DMS 273 (cell line): Measurements from ENCODE around the gene UNC93A.
"Not testable (repeated sequence)": the region's sequence is repeated elsewhere in the genome, so short reads cannot be mapped to it uniquely, and the experiment has no call there.

Experiments
- DNase-seq: peaks from one replicate; lab custom pipeline; 2025; ENCODE audit not compliant: unreplicated experiment; lab: John Stamatoyannopoulos, UW

The UNC93A gene

GRCh38 chr6:167309355-167310192, 18.5 kb downstream of the UNC93A start:
- not testable (repeated sequence) for DNase-seq

DNA sequence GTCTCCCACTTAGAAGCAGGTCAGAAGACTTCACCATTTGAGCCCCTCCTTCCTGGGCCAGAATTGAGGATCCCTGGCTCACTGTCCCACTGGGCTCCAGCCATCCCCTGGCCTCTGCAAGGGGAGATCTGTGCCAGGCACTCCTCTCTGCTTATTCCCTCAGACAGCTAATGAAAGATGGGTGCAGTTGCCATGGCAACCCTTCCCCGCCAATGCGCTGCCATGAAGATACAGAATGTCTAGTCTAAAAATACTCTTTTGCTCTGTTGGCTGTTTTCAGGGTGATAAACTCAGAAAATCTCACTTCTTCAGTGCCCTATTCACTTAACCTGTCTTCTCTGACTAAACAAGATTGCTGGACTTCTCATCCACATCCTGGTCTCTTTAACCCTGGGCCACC, 20.2 kb downstream of the UNC93A start:
- DNase-seq, result peak; percentile 16

- DNase-seq, result not testable (repeated sequence)
Measured at GRCh38 chr6:167311691-167312090, 20.6 kb downstream of the UNC93A start.

- DNase-seq, result no peak
Measured at GRCh38 chr6:167314180-167314821, 23.2 kb downstream of the UNC93A start.

- no peak for DNase-seq
Measured at GRCh38 chr6:167317172-167317571, 26.1 kb downstream of the UNC93A start.

GRCh38 chr6:167318354-167318753, 27.2 kb downstream of the UNC93A start:
- not testable (repeated sequence) for DNase-seq

DNA sequence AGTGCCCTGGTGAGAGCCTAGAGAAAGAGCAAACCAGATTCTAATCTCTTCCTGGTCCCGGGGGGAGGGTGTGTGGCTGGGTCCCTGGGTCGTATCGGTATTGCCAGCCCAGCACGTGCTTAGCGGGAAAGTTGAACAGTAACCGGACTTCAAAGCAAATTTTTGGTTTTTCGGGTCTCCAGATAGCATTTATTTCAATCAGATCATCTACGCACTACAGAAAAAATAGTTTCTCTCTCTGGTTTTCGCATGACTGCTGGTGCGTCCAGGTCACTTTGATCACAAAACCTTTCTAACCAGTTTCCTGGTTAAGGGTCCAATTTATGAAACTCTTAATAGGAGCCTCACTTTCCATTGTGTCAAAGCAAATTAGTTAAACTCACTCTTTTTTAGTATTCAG, 27.7 kb downstream of the UNC93A start:
- DNase-seq, result not testable (repeated sequence)

DNA sequence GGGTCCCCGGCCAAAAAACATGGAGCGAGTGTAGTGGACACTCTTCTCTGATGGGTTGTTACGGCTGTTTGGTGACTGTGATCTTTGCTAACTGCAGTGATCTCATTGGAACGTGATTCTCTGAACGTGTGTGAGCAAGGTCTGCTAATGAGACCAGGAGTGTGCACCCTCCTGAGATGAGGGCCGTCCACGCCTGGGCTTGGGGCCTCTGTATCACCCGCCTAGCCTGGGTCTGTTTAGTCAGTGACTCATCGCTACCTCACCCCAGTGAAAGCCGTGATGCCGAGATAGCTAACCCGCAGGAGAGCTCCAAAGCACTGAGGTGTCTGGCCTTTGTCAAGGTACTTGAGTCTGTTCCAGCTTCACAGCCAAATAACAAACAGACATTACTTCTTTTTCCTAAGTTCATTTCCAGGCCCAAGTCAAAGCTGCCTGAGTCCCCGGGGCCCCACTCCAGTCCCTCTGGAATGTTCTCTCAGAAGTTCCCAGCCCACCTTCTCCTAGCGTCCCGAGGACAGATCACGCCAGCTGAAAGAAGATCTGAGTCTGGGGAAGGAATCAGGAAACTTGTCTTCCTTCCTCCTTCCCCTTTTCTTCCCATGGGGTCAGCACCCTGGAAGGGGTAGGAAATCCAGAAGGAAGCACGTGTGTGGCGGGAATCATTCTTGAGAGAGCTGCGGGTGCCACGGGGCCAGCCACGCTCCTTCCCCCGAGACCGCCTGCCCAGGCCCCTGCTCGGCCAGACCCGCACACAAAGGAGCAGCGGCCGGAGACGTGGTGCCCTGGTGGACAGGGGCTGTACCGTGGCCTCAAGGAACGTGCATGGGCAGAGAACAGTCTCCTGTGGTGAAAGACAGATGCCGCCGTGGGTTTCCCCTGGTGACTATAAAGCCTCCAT, 29.0 kb downstream of the UNC93A start:
- not testable (repeated sequence) for DNase-seq

DNA sequence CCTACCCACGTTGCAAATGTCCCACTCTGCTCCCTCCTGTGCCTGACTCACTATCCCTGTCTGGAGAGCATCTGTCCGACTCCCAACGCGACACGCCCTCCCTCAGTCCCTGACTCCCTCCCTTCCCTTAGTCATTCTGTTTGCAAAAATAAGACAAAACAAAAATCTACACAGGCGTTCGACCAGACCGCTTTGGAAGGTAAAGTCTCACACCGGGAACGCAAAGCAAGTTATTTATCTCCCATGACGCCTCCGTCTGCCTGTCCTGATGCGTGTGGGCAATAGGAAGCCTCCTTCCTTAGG, 29.6 kb downstream of the UNC93A start:
- DNase-seq, result not testable (repeated sequence)

DNA sequence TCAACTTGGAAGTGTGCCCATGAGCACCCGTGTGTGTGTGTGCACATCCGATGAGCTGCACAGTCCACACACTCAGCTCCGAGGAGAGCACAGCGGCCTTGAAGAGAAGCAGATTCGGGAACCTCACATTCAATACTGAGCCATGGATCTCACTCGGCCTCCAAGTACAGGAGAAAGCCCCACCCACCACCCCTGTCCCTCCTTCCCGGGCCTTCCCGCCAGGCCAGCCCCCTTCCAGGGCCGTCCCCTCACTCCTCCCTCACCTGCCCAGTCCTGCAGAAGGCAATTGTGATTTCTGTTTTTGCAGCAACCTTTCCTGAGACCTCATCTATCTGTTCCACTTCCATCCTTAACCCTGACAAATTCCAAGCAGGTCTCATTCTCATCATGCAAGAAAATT, 30.1 kb downstream of the UNC93A start:
- DNase-seq, result not testable (repeated sequence)

DNA sequence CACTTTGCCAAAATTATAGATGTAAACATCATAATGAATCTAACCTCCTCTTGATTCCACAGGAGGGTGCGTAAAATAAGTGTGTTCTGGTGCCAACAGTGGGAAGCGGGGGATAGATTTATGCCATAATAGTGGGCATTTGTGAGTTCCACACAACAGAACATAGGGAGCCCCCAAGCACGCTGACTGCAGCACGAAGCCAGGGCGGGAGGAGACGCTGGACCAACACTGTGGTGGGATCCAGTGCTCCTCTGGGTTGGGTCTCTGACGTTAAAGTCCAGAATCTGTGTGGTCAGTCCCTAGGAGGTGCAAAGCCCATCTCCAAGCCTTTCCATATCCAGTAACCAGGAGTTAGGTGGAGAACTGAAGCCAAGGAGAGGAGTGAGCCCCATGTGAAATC, 32.0 kb downstream of the UNC93A start:
- DNase-seq, result no peak

- no peak for DNase-seq
Measured at GRCh38 chr6:167324111-167324510, 33.0 kb downstream of the UNC93A start.

DNA sequence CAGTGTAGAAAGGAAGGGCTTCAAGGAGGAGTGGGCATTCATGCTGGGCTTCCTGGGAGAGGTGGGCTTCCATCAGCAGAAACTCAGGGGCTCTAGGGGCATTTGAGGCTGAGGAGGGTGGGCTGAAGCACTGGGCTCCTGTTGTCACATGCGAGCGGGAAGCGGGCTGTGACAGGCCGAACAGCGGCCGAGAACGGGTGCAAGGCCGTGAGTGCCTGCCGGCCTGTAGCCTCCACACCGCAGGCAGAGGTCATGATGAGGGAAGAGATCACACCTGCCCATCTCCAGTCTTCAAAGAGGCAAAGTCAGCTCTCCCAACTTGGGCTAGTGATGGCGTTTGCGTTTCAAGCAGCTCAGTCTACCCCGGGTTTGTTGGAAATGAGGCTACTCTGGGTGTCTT, 34.7 kb downstream of the UNC93A start:
- no peak for DNase-seq

- DNase-seq, result no peak
Measured at GRCh38 chr6:167327391-167327790, 36.3 kb downstream of the UNC93A start.

GRCh38 chr6:167328086-167328485, 37.0 kb downstream of the UNC93A start:
- no peak for DNase-seq

DNA sequence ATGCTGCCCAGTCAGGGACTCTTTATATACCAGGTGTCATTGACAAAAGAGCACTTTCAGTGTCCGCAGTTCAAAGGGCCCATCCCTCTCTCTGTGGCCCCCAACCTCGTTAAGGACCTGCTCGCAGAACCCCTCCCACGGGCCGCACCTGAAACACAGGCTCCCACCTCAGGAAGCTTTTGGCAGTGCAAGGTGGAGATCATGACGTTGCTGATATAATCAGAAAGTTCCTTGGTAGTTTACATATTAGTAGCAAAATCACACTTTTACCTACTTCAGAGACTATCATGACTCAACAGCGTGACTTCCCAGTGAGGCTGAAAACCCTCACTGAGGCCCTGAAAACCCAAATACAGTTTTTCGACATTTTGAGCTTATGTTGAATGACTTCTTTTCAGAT, 37.9 kb downstream of the UNC93A start:
- DNase-seq, result no peak

DNA sequence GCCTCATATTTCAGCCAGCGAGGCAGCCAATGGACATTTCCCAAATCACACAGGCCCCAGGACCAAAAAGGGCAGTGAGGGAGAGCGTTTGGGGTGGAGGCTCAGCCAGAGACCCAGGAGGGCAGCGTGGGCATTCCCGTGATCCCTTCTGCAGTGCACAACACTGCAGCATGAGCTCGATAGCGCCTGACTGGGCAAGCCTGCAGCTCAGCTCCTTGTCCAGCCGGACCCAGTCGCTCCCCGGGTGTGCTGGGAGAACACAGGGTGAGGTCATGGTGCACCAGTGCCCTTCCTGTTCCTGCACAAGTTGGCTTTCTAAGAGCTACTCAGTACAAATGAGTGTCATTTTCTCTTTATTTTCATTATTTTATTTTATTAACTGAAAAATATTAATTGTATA, 39.6 kb downstream of the UNC93A start:
- no peak for DNase-seq

DNA sequence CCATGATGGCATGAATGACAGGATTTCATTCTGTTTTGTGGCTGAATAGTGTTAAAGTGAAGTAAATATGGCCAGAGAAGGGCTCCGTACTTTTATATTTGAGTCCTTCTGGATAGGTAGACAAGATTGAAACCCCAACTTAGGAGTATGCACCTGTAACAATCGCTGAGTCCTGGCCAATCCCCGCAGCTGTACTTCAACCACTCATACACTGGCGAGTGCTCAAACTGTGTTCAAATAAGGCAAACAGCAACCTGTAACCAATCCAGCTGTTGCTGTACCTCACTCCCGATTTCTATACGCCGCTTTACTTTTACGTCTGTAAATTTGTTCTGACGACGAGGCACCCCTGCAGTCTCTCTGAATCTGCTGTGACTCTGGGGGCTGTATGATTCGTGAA, 40.5 kb downstream of the UNC93A start:
- DNase-seq, result no peak

DNA sequence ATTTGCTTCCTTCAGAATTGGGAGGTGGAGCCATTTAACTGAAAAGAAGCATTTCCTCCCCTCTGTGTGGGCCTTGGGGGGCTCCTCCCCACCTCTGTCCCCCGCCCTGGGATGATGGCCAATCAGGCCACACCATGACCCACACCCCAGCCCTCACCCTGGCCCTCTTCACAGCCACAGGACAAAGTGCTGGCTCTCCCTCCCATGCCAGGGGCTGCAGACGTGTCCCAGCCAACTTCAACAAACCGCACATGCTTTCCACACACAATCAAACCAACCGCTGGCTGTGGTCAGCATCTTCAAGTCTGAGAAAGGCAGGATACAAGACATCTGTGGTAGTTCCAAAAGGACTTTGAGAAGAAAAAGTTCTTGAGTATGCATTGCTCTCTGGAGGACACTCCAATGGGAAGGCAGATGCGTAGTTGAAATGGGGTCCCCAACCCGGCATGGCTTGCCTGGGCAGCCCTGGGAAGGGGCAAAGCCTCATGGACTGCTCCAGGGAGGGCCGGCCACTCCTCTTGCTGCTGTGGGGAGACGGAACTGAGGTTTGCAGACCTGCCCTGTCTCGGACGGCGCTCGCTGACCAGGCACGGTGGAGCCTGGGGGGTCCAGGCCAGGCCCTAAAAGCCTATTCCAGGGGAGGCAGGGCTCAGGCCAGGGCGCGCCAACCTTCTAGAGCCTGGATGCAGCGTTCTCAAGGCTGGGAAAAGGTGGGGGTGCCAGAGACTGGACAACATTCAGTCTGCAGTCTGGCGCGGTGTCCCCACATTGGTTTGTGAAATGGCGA, 45.9 kb downstream of the UNC93A start:
- no peak for DNase-seq

DNA sequence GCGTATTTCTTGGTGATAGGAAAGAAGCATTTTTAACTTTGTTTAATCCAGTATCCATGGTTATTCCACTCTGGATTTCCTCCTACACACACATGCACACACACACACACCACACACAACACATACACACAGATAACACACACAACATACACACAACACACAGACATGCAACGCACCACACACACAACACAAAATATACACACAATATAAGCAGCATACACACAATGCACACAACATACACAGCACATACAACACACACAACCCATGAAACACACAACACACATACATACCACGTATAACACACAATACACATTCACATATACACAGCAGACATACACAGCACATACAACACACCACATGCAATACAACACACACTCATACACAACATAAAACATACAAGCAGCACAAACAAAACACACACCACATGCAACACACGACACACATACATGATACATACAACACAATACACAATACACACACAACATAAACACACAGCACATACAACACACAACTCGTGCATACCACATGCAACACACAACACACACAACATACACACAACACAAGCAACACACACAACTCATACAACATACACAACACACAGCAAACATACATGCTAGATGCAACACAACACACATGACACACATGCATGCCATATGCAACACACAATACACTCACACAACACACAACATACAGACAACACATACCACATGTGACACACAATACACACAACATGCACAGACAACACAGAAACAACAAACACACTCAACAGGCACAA, 46.7 kb downstream of the UNC93A start:
- no peak for DNase-seq
